Measurements from ENCODE around the gene CXorf66.

- no peak for TF ChIP-seq TAF1 (IDR thresholded peaks at IDR 0.05; ENCODE audit: low read depth, low read length)
- no peak for TF ChIP-seq POLR2AphosphoS5 (IDR thresholded peaks at IDR 0.05; ENCODE audit: low read depth, low read length)
- TF ChIP-seq POLR2A (IDR thresholded peaks at IDR 0.05; ENCODE audit: low read depth, low read length): no peak
Measured at GRCh38 chrX:139972629-139973624, 7.6 kb upstream of the CXorf66 start.
